ENCODE results near the gene ALDH9A1. TPM values are rescaled to one million over a fixed set of nuclear protein-coding genes. Genes with fewer than 3 reads are reported as not detected.
"Not testable (repeated sequence)": the region's sequence is repeated elsewhere in the genome, so short reads cannot be mapped to it uniquely, and the experiment has no call there.

Gene ALDH9A1
- polyA plus RNA-seq, 2 of the 4 experiments (the other 2 are of a cell fraction) = 40.5 to 77.1 TPM

- FAIRE-seq = no peak
- DNase-seq (ENCODE audit: low read depth in 1 of 2, low spot score in 1 of 2) = no peak
- ATAC-seq = no peak
- no peak for TF ChIP-seq POLR2AphosphoS2 (conservative IDR thresholded peaks at IDR 0.05; ENCODE audit: low read length)
- TF ChIP-seq RCOR1 (IDR thresholded peaks at IDR 0.05; ENCODE audit: low read depth, low read length) = no peak
- TF ChIP-seq EHF (CRISPR knock-in tag; IDR thresholded peaks at IDR 0.05) = no peak
- TF ChIP-seq FOSB (CRISPR knock-in tag; IDR thresholded peaks at IDR 0.05) = no peak
- TF ChIP-seq SMC3 (IDR thresholded peaks at IDR 0.05) = no peak
- no peak for TF ChIP-seq ZSCAN20 (CRISPR knock-in tag; IDR thresholded peaks at IDR 0.05)
- Histone ChIP-seq H3K4me3 (no peak overlapping the region), H3K9me3 (no peaks in the 10 kb centered on the region), H3K4me2 (no peak overlapping the region), H3K4me1 (no peaks in the 10 kb centered on the region), H3K27ac (no peak overlapping the region)
- CTCF ChIA-PET = no interaction called here
- 79% methylated on average over 2 of the region's 2 CpGs for WGBS (ENCODE audit: missing lambda C conversion rate)
- POLR2A ChIA-PET = no interaction called here
Observed at GRCh38 chr1:165726169-165726568, 27.8 kb upstream of the ALDH9A1 start.

DNA sequence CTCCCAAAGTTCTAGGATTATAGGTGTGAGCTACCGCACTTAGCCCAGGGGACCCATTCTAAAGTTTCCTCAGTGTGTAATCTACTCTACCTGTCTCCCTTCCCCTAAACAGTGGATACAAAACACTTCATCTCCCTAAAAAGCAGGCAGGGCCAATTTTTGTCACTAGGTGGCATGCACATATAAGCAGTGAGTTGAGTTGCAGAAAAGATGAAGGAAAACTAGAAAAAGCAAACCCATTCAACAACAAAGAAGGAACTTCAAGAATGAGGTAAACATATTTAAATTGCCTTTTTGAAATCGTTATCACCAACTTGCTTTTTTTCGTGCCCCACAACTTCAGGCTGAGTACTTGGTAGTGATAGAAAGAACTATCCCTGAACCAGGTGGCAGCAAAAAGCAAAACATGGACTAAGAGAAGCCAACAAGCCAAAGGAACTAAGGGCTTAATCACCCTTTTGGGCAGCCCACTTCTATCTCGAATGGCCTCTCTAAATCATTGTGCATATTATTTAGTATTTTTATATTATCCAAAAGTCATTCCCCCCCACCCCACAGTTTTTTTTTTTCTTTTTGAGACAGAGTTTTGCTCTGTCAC is 19.7 kb upstream of the ALDH9A1 start:
- H3K4me1 ChIP-seq = no peaks in the 10 kb centered on the region
- TF ChIP-seq FOSB (CRISPR knock-in tag; IDR thresholded peaks at IDR 0.05) = no peak
- no peak for TF ChIP-seq SREBF2 (IDR thresholded peaks at IDR 0.05)
- TF ChIP-seq NFE2L2 (conservative IDR thresholded peaks at IDR 0.05; ENCODE audit: low read length) = no peak
- no peak for TF ChIP-seq MAFK (IDR thresholded peaks at IDR 0.05; ENCODE audit: partially characterized antibody)
- TF ChIP-seq BHLHE40 (IDR thresholded peaks at IDR 0.05; ENCODE audit: low read depth, low read length) = no peak
- TF ChIP-seq GATA3 (IDR thresholded peaks at IDR 0.05; ENCODE audit: borderline replicate concordance) = no peak
- TF ChIP-seq KDM5A (IDR thresholded peaks at IDR 0.05) = no peak
- TF ChIP-seq NR3C1 (IDR thresholded peaks at IDR 0.05) = no peak
- TF ChIP-seq JUNB (IDR thresholded peaks at IDR 0.05) = no peak
- no peak for TF ChIP-seq CHD2 (IDR thresholded peaks at IDR 0.05; ENCODE audit: low read length, partially characterized antibody)
- TF ChIP-seq CTCF (IDR thresholded peaks at IDR 0.05) = peak; percentile 86
- TF ChIP-seq MAX (IDR thresholded peaks at IDR 0.05) = no peak
- TF ChIP-seq CEBPB (IDR thresholded peaks at IDR 0.05) = no peak
- TF ChIP-seq RAD21 (conservative IDR thresholded peaks at IDR 0.05 in 1 of 2, IDR thresholded peaks at IDR 0.05 in 1 of 2) = peak; percentile 88 to 96
- TF ChIP-seq CHD4 (IDR thresholded peaks at IDR 0.05; ENCODE audit: borderline replicate concordance) = no peak
- TF ChIP-seq ZNF302 (CRISPR knock-in tag; IDR thresholded peaks at IDR 0.05) = no peak
- TF ChIP-seq RNF2 (IDR thresholded peaks at IDR 0.05; ENCODE audit: borderline replicate concordance, low read depth) = no peak
- peak; percentile 87 for TF ChIP-seq SMC3 (IDR thresholded peaks at IDR 0.05)
- TF ChIP-seq, protein P1, sequence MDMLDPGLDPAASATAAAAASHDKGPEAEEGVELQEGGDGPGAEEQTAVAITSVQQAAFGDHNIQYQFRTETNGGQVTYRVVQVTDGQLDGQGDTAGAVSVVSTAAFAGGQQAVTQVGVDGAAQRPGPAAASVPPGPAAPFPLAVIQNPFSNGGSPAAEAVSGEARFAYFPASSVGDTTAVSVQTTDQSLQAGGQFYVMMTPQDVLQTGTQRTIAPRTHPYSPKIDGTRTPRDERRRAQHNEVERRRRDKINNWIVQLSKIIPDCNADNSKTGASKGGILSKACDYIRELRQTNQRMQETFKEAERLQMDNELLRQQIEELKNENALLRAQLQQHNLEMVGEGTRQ (IDR thresholded peaks at IDR 0.05) = no peak
- no peak for TF ChIP-seq TFCP2L1 (CRISPR knock-in tag; IDR thresholded peaks at IDR 0.05)
- DNase-seq (ENCODE audit: low read depth in 1 of 2, low spot score in 1 of 2) = peak; percentile 62 to 68
- H3K4me2 ChIP-seq = no peak overlapping the region
- FAIRE-seq = no peak
- H3K4me3 ChIP-seq = no peak overlapping the region
- WGBS (ENCODE audit: missing lambda C conversion rate) = 8% methylated on average over 4 of the region's 4 CpGs
- ChIA-PET CTCF (interaction anchor here (0.6 to 2.0 kb wide), 23 partner anchors 9 to 577 kb away, joined by 3 to 24 read pairs (median 3); no protein-coding TSS in a partner anchor), POLR2A (no interaction called here)
- ATAC-seq = peak; percentile 93 to 95
- peaks cover 6% of the 10 kb centered on the region; the same call in 1 of the 3 replicates for H3K9me3 ChIP-seq
- no peak overlapping the region for H3K27ac ChIP-seq

- POLR2A ChIA-PET; H3K27ac ChIP-seq; H3K4me3 ChIP-seq; H3K9me3 ChIP-seq; DNase-seq (ENCODE audit: low read depth in 1 of 2, low spot score in 1 of 2); FAIRE-seq; H3K4me2 ChIP-seq; ATAC-seq; H3K4me1 ChIP-seq: not testable (repeated sequence)
- CTCF ChIA-PET = interaction anchor here (1.0 to 1.6 kb wide), 8 partner anchors 11 to 208 kb away, joined by 3 to 9 read pairs (median 4); no protein-coding TSS in a partner anchor
- WGBS (ENCODE audit: missing lambda C conversion rate) = 77% methylated on average over 8 of the region's 8 CpGs
Observed at GRCh38 chr1:165716265-165717051, 18.1 kb upstream of the ALDH9A1 start.
